Superior temporal gyrus (tissue), 1 donor: Measurements from ENCODE around the gene MKKS.

Experiments
- DNase-seq: peaks from one replicate; pipeline ENCODE4 v3.0.0-alpha.2; 2016; ENCODE audit errors: extremely low spot score

The MKKS gene

DNA sequence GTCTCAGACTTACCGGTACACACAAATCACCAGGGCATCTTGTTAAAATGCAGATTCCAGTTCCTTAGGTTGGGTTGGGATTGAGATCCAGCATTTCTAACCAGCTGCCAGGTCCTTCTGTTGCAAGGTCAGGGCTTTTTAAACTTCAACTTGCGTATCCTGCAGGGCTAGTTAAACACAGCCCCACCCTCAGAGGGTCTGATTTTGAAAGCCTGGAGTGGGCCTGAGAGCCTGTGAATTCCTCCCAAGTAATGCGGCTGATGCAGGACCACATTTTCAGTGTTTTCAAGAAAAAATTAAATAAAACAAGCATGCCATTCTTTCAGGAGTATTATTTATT lies 65.3 kb downstream of the MKKS start:
- DNase-seq: no peak

DNA sequence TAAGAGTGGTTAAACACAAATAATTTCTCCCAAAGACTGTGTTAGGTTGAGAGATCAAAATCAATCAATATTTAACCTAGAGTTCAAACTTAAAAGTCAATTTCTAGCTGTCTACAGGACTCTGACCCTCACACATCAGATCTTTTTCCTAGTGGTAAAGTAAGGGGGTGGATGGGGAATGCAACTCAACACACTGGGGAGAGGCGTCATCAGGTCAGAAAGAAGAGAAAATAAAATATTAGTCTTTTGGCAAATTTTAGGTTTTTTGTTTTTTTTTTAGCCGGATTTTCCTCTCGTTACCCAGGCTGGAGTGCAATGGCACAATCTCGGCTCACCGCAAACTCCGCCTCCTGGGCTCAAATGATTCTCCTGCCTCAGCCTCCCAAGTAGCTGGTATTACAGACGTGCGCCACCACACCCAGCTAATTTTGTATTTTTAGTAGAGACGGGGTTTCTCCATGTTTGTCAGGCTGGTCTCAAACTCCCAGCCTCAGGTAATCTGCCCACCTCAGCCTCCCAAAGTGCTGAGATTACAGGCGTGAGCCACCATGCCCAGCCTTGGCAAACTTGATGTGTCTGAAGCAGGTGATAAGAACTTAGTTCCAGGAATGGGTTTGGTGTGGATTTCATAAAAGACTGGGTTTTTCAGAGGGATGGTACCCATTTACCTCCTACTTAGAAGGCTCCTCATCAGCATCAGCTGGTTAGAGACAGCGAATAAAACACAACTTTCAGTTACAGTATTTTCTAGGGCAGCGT lies 65.9 kb downstream of the MKKS start:
- DNase-seq: no peak

DNA sequence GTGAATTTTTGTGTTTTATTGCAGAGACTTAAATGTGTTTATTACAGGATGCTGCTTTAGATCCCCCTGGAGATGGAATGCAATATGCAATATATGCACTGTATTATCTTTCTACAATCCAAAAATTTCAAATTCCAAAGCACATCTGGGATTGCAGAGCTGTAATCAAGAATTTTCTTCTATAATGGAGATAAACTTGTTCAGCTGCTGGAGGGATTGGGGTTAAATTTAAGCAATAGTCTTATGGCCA lies 66.4 kb downstream of the MKKS start:
- no peak for DNase-seq

DNA sequence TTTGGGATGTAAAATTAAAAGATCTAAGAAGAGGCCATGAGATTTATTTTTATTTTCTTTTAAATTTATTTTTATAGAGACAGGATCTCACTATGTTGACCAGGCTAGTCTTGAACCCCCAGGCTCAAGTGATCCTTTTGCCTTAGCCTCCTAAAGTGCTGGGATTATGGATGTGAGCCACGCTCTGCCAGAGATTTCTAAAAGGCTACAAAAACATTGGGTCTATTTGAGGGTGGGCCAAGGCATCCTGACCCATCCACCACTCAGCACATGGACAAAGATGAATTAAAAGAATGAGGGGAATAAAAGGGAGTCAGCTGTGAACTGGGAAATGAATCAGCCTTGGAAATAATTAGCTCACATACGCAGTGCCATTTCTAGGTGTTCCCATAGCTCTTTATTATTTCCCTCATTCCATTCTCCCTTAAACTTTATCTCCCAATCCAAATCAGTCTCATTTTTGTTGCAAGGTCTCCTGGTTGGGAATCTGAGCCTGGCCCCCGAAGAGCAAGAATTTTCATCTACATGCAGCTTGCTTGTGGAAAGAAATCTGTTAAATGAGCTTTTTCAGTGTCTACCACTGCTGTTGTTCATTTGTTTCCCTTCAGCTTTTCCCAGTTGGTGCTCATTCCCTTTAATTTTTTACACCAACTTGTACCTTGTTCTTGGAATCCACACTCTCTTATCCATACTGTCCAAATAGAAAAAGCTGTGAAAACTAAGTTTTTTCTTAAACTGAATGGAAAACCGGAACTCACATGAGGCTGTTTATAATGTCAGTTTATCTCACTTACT lies 66.9 kb downstream of the MKKS start:
- DNase-seq: no peak

DNA sequence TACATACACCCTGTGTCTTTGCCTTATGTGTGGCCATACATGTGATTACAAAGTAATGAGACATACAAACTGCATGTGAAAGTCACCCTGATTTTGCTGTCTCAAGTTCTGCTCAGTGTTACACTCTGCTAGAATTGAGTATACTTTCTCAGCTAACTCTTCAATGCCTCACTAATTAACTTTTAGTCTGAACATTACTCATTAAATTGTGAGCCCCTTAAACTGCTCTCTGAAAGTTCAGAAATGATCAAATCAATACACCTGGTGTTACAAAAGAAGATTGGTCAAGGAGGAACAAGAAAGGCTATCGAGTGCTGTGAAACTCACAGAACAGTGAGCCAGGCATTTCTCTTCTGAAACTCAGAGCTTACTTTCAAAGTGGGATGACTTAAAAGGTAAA lies 71.3 kb downstream of the MKKS start:
- no peak for DNase-seq

DNA sequence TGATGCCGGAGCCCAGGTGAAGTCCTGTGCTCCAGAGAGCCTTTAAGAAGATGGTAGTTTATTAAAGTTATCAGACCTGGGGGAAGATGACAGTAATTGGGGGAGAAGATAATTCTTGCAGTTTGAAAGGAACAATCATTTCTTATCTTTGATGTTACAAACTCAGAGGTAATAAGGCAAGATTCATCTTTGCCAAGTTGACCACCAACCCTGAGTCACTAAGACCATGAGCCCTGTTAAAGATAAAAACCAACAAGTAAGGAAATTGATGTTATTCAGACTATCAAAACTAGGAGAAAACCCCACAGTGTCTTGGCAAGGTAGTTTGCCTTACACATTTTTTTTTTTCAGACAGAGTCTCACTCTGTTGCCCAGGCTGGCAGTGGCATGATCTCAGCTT lies 73.1 kb downstream of the MKKS start:
- no peak for DNase-seq

DNA sequence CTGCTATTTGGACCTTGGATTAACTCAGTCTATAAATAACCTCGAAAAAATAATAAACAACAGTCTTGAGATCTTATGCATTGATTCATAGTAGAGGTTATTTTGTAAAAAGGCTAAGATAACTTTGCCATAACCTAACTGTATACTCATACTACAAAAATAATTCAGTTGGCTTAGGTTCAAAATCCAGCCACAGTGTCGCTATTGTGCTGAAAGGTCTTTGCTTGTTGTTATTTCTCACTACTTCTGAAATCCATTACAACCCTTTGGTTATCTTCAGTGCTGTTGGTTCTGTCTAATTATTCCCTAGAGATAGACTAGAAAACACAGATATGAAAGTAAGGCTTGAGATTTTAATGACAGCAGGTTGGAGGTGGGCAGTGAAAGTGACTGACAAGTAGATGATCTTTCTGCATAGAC lies 74.4 kb downstream of the MKKS start:
- DNase-seq: no peak

DNA sequence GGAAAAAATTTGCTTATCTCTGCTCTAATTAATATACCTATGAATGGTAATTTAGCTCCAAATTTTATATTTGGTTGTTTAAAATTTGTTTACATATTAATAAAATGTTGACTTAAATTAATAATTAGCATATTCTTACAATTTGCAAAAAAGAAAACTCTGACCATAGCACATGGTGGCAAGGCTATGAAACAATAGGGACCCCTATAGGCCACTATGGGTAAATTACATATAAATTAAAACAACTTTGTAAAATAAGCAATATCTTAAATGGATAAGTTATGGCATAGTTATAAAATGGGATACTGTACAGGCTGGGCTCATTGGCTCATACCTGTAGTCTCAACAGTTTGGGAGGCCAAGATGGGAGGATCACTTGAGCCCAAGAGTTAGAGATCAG lies 76.0 kb downstream of the MKKS start:
- DNase-seq: no peak

DNA sequence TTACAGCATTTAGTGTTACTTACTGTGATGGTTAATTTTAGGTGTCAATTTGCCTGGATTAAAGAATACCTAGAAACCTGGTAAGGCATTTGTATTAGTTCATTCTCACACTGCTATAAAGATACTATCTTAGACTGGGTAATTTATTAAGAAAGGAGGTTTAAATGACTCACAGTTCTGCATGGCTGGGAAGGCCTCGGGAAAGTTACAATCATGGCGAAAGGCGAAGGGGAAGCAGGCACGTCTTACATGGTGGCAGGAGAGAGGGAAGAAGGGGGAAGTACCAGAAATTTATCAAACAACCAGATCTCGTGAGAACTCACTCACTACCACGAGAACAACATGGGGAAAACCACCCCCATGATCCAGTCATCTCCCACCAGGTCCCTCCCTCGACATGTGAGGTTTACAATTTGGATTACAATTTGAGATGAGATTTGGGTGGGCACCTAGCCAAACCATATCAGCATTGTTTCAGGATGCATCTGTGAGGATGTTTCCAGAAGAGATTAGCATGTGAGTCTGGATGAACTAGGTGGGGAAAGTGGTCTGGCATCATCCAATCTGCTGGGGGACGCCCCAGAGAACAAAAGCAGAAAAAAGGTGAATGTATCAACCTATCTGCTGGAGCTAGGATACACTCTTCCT lies 76.8 kb downstream of the MKKS start:
- DNase-seq: no peak

DNA sequence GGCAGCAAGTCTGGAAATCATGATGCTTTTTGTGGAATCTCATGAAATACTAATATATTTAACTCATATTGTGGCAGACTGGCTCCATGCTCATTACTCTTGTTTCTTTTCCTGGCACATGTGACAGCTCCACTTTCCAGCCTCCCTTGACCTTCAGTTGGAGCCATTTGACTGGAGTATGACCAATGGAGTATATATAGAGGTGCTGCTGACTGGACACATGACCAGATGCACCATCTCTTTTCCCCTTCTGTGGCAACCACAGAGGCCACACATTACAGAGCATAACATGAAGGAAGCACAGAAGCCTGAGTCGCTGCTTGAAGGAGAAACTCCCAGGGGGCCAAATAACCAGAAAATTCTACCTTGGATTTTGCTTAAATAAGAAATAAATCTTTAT lies 77.4 kb downstream of the MKKS start:
- no peak for DNase-seq

DNA sequence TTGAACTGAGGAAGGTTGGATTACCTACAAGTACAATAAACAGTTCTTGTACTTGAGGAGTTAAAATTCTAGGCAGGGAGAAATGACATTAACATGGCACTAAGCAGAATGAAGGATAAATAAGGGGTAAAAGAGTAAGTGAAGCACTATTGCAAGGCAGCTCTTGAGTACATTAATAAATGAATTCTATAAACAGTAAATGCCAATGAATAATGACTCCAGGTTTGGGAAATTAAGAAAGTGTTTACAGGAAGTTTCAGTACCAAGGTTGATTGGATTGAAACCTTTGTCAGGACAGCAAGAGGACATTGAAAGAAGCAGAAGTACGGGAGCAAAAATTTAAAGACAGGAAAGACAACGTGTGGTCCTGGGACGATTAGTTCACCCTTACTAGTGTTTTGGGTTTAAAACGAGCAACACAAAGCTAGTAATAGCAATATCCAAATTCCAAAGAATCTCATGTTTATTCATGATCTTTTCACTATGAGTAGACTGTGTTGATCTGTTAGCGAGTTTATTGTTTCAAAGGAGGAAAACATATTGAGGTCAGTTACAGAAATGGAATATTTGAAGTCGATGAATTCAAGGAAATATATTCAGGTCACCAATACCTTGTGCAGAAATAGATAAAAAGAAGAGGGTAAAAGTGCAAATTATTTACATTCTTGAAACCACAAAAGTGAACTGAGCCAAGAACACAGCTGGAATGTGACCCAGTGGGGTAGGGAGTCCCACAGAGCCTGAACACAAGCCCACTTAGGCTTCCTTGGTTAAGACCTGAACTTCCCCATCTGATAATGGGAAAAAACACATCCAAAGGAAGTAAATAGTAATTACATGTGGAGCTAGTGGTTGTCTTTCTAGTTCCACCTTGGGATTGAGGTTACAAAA lies 80.8 kb downstream of the MKKS start:
- no peak for DNase-seq
